HG02938 (cell line): ENCODE results near the gene SH2D3C.

Experiments
- ATAC-seq: cut with Tn5 transposase; IDR thresholded peaks from one replicate; pipeline ENCODE4 v1.9.1; 2021; ENCODE audit warnings: mild to moderate bottlenecking, moderate library complexity; ENCODE audit not compliant: unreplicated experiment

Gene SH2D3C

GRCh38 chr9:127744398-127745110 lies 33.9 kb downstream of the SH2D3C start:
- no peak for ATAC-seq

GRCh38 chr9:127742435-127743088 lies 35.9 kb downstream of the SH2D3C start:
- no peak for ATAC-seq

GRCh38 chr9:127741831-127742434 lies 36.5 kb downstream of the SH2D3C start:
- no peak for ATAC-seq

GRCh38 chr9:127739614-127740330 lies 38.7 kb downstream of the SH2D3C start:
- ATAC-seq = no peak

GRCh38 chr9:127738666-127739065 lies 39.8 kb downstream of the SH2D3C start:
- no peak for ATAC-seq

GRCh38 chr9:127735530-127736185 lies 42.8 kb downstream of the SH2D3C start:
- no peak for ATAC-seq

GRCh38 chr9:127734747-127735529 lies 43.5 kb downstream of the SH2D3C start, which contains the start of gene TOR2A:
Gene TOR2A, minus strand, starts transcription at chr9:127735294. Its CDS starts 24 bp downstream, at chr9:127735270.
- peak; percentile 76 for ATAC-seq

- no peak for ATAC-seq
Observed at GRCh38 chr9:127734247-127734746, 44.2 kb downstream of the SH2D3C start.

GRCh38 chr9:127733614-127734013 lies 44.9 kb downstream of the SH2D3C start:
- no peak for ATAC-seq

- no peak for ATAC-seq
Observed at GRCh38 chr9:127732444-127732843, 46.0 kb downstream of the SH2D3C start.

GRCh38 chr9:127731938-127732337 lies 46.5 kb downstream of the SH2D3C start:
- no peak for ATAC-seq

GRCh38 chr9:127730799-127731410 lies 47.6 kb downstream of the SH2D3C start:
- no peak for ATAC-seq

GRCh38 chr9:127730262-127730661 lies 48.2 kb downstream of the SH2D3C start:
- ATAC-seq = no peak

GRCh38 chr9:127729522-127730256 lies 48.8 kb downstream of the SH2D3C start:
- ATAC-seq = no peak

GRCh38 chr9:127728808-127729207 lies 49.7 kb downstream of the SH2D3C start:
- no peak for ATAC-seq

GRCh38 chr9:127726871-127727270 lies 51.6 kb downstream of the SH2D3C start:
- ATAC-seq = no peak

GRCh38 chr9:127724012-127724411 lies 54.5 kb downstream of the SH2D3C start:
- no peak for ATAC-seq

GRCh38 chr9:127723444-127723843 lies 55.0 kb downstream of the SH2D3C start:
- ATAC-seq = no peak

- ATAC-seq = no peak
Observed at GRCh38 chr9:127723013-127723412, 55.5 kb downstream of the SH2D3C start.
